Measurements from ENCODE around the gene TENM4.

Gene TENM4

GRCh38 chr11:79342686-79343085 lies 98.1 kb downstream of the TENM4 start:
- DNase-seq (ENCODE audit: low spot score), result no peak

- no peak for DNase-seq (ENCODE audit: low spot score)
These were observed 98.6 kb downstream of the TENM4 start for GRCh38 chr11:79342236-79342635.

- DNase-seq (ENCODE audit: low spot score), result no peak
These were observed 100.3 kb downstream of the TENM4 start for GRCh38 chr11:79340535-79340934.

DNA sequence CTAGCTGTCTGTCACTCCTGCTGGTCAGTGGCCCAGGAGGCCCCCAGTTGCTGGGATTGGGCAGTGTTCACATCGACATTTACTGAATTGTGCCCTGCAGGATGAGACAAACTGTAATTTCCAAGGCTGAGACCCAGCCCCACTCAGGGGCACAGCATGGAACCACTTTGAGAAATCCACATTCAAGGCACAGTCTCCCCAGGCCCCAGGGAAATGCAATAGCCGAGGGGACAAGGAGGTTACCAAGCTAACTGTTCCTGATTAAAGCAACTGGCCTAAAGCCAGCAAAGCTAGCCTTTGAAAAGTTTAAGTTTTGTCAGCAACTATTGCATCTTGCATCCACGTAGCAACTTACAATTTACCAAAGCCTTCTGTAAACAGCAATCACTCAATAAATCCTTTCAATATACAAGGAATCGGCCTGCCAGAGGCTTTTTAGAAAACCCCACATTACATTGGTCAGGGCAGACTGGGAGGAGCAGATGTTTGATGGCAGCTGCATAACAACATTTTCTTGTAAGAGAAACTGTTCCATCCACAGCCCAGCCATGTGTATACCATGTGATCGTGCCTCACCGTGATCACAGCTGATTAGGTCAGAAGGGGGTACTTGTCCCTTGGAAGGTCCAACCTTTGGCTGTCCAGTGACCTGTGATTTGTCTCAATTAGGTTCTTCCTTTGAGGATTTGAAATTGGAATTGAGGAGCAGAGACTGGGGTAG lies 103.9 kb downstream of the TENM4 start:
- no peak for DNase-seq (ENCODE audit: low spot score)

DNA sequence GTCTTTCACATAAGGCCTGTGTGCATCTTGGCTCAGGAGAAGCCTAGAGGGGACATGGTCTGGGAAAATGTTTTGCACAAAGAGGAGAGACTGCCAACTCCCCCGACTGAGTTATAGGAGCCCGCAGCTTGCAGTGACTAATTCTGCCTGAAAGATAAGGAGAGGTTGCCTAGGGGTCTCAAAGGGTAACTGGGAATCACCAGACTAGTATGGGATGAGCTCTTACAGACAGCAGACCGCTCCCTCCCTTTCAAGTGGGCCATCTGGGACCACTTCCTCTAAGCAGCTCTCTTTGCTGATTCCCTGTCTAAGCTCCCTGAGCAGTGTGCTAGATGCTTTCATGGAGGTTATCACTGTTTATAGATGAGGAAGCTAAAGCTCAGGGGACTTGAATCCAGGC lies 105.1 kb downstream of the TENM4 start:
- no peak for DNase-seq (ENCODE audit: low spot score)

DNA sequence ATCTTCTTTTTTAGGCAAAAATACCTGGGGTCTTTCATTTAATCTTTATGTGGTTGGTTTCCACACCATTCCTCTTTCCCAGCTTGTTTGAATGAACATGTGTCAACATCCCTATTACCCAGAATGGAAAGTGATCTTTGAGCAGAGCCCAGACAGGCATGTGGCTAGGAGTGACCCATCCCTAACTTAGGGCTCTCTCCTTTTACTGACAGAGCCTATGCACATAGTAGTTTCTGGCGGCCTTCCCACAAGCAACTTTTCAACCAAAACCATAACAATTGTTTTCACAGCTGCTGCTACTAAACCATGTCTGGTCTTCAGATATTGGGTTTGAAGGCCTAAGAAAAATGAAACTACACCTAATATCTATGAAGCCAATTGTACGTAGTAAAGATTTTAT lies 107.5 kb downstream of the TENM4 start:
- DNase-seq (ENCODE audit: low spot score), result no peak

- no peak for DNase-seq (ENCODE audit: low spot score)
These were observed 108.8 kb downstream of the TENM4 start for GRCh38 chr11:79332017-79332416.

- DNase-seq (ENCODE audit: low spot score), result no peak
These were observed 109.5 kb downstream of the TENM4 start for GRCh38 chr11:79331203-79331901.

GRCh38 chr11:79330651-79331050 lies 110.2 kb downstream of the TENM4 start:
- no peak for DNase-seq (ENCODE audit: low spot score)

DNA sequence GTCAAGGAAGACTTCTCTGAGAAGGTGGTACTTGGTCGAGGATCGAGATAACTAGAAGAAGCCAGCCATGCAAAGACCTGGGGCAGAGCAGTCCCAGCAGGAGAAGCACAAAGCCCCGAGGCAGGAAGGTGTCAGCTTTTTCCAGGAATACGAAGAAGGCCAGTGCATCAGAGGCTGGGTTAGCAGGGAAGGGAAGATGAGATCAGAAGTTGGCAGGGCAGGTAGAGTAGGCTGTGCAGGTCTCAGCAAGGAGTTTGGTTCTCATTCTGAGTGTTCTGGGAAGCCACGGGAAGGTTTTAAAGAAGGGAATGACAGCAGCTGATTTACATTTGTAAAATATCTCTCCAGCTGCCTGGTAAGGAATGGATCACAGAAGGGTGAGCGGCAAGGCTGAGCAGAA lies 111.3 kb downstream of the TENM4 start:
- no peak for DNase-seq (ENCODE audit: low spot score)

- no peak for DNase-seq (ENCODE audit: low spot score)
These were observed 112.4 kb downstream of the TENM4 start for GRCh38 chr11:79328402-79328801.

GRCh38 chr11:79325851-79326250 lies 115.0 kb downstream of the TENM4 start:
- DNase-seq (ENCODE audit: low spot score), result no peak

DNA sequence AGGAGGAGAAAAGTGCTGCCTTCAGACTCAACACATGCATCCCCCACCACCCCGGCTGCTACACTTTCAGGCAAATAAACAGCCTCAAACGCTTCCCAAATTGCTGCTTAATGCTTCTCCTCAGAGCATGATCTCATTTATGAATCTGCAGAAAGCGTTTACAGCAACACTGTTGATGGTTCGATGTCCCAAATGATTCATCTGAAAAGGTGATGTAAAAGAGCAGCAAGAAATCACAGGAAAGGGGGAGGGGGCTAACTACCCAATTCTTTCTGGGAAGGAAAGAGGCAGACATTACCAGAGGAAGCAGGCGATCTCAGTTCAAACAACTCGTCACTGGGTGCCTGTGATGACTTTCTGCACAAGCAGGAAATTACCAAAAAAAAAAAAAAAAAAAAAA lies 119.6 kb downstream of the TENM4 start:
- no peak for DNase-seq (ENCODE audit: low spot score)

DNA sequence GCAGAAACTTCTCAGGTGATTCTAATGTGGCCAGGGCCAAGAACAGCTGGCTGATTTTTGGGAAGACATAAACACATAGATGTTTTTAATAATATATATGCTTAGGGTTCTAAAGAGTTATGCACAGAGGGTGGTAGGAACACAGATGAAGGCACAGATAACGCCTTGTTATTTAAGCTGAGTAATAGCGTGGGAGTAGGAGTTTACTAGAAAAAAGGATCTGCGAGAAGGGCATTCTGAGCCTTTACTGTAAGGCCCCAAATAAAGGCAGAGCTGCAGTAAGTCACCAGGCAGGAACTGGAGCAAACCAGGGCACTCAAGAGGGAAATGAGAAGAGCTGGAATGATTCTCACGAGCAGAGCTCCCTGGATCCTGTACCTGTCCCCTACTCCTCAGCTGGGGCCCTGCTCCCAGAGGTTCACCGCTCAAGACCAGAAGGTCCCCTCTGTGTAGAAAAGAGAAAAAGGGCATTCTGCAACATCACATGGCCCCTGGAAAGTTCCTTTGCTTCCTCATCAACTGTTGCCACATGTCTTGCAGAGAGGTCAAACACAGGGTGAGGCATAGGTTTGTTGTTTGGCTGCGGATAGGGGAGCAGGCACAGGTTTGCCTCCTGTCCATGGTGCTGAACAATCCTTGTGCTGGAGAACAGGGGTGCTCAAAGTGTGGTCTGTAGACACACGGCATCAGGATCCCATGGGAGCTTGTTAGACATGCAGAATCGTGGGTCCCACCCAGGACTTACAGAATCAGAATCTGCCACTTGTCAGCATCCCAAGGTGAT lies 125.7 kb downstream of the TENM4 start:
- DNase-seq (ENCODE audit: low spot score), result no peak

DNA sequence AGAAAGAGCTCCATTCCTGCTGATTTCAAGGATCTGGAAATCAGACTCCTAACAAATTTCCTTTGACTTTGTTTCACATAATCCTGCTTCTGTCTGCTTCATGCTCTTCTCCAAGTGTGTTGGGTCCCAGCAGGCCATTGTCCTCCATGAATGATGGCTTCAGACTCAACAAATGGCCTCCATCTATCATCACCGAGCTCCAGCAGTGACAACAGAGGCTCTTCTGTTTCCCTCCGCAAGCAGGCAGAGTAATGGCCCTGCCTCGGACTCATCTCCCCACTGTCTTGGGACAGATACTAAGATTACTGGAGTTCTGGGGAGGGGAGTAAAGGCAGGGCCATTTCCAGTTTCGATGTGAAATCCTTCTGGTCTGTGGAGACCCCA lies 127.3 kb downstream of the TENM4 start:
- no peak for DNase-seq (ENCODE audit: low spot score)

DNA sequence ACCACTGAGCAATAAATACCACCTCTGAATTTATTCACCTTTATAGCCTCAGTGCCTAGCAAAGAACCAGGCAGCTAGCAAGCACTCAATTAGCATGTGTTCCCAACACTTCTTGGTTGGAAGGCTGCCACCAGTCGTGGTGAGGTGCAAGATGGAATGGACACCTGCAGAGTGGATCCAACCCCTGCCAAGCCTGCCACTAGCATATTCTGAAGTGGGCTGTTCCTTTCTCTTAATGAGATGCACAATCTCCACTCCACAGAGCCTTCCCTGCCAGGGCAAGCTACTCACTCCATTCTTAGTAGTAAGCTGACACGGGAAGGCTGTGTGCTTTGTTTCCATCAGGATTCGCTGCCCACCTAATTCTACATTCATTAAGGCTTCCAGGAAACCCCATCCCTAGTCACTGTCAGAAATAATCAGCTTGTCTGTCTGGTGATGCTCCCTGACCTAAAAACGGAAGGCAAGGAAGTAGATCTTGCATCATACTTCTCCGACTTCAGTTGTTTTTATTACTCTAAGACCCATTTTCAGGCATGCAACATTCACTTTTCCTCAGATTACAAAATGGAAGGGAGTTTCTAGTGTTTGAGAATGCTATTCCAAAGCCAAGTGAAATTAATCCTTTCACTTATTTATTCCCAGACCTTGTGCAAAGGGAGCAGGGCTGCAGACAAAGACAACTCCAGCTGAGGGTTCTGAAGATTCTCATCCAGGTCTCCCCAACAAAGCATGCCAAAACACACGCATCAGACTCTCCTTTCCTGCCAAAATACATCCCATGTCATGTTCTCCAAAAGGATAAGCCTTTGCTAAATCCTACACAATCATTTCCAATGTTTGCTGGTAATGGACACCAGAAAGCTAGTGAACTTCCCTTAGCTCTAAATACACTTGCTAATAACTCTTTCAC lies 128.0 kb downstream of the TENM4 start:
- no peak for DNase-seq (ENCODE audit: low spot score)

GRCh38 chr11:79311461-79311860 lies 129.4 kb downstream of the TENM4 start:
- DNase-seq (ENCODE audit: low spot score), result no peak

DNA sequence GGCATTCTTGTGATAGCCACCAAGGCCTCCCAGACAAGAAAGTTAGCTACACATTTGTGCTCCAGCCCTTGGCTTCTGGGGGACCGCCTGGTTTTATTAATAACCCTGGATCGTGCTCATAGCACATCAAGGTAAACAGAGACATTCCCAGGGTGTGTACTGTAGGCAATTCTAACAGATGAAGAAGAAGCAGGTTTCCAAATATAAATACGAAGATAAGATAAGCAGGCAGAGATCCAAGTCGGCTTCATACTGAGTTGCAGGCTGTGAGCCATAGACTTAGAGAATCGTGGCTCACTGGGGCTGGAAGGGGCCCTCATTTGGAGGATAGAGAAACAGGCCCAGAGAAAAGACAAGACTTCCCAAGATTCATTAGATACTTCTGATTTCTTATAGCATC lies 131.4 kb downstream of the TENM4 start:
- no peak for DNase-seq (ENCODE audit: low spot score)

DNA sequence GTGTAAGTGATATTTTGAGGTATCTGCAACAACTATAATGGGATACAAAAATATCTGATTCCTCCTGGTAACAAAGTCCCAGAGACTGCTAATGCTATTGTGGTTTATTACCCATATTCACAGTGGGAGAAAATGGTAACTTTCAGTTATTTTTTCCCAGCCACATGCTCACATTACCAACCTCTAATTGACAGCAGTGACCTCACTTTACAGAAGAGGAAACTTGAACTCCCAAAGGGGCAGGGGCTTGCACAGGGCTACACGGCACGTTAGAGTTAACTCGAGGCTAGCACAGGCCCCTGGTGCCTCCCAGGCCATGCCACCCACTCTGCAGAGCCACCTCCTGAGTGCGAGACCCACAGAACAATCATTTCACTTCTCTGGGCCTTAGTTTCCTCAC lies 132.4 kb downstream of the TENM4 start:
- DNase-seq (ENCODE audit: low spot score), result no peak

- DNase-seq (ENCODE audit: low spot score), result no peak
These were observed 136.1 kb downstream of the TENM4 start for GRCh38 chr11:79304599-79305212.

- DNase-seq (ENCODE audit: low spot score), result no peak
These were observed 144.7 kb downstream of the TENM4 start for GRCh38 chr11:79296141-79296540.
